Vagina (tissue), 2 donors: ENCODE measurements around the gene CSTPP1.

Experiments used
- POLR2A ChIP-seq, 2 donors: fragments of 450-650 bp; IDR thresholded peaks; one replicate each; pipeline ENCODE4 v1.6.1; 2017; ENCODE audit warnings: antibody characterized with exemption in 2 of 2, mild to moderate bottlenecking in 2 of 2, moderate library complexity in 2 of 2
- POLR2AphosphoS5 ChIP-seq, 2 donors: sonication (generic); formaldehyde crosslinking; IDR thresholded peaks; one replicate each; pipeline ENCODE4 v1.9.0; 2017; ENCODE audit warnings: antibody characterized with exemption in 2 of 2, mild to moderate bottlenecking in 2 of 2, low read depth in 1 of 2; ENCODE audit not compliant: insufficient read depth in 1 of 2
- TF ChIP-seq, protein P1 (sequence below), 3 experiments: fragments of 450-650 bp in 2 of 3; fragments of 200-600 bp in 1 of 3; sonication (generic) in 1 of 3; IDR thresholded peaks; one replicate each; pipeline ENCODE4 v1.5.1; 2017 to 2019; ENCODE audit warnings: antibody characterized with exemption in 3 of 3, mild to moderate bottlenecking in 2 of 3, moderate library complexity in 2 of 3

DNA sequence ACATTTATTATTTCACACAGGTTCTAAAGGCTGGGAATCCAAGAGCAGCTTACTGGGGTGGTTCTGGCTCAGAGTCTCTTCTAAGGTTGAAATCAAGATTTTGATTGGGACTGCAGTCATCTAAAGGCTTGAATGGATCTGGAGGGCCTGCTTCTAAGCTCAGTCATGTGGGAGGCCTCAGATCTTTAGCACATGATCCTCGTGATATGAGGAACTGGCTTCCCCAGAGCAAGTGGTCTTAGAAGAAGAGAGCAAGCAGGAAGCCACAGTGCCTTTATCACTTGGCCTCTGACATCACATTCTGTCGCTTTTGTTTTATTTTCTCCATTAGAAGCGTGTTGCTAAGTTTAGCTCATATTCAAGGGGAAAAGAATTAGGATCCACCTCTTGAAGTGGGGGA lies 151.2 kb downstream of the CSTPP1 start:
- TF ChIP-seq POLR2AphosphoS5 (IDR thresholded peaks at IDR 0.05; ENCODE audit: insufficient read depth in 1 of 2, low read depth in 1 of 2) (no peak), POLR2A (IDR thresholded peaks at IDR 0.05) (no peak)
- TF ChIP-seq, protein P1, sequence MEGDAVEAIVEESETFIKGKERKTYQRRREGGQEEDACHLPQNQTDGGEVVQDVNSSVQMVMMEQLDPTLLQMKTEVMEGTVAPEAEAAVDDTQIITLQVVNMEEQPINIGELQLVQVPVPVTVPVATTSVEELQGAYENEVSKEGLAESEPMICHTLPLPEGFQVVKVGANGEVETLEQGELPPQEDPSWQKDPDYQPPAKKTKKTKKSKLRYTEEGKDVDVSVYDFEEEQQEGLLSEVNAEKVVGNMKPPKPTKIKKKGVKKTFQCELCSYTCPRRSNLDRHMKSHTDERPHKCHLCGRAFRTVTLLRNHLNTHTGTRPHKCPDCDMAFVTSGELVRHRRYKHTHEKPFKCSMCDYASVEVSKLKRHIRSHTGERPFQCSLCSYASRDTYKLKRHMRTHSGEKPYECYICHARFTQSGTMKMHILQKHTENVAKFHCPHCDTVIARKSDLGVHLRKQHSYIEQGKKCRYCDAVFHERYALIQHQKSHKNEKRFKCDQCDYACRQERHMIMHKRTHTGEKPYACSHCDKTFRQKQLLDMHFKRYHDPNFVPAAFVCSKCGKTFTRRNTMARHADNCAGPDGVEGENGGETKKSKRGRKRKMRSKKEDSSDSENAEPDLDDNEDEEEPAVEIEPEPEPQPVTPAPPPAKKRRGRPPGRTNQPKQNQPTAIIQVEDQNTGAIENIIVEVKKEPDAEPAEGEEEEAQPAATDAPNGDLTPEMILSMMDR (IDR thresholded peaks at IDR 0.05) = no peak
